Astrocyte of the hippocampus (primary cell): ENCODE measurements around the gene TRIM14.
"Not testable (repeated sequence)": the region's sequence is repeated elsewhere in the genome, so short reads cannot be mapped to it uniquely, and the experiment has no call there.

Source experiments
- DNase-seq: peaks from one replicate; pipeline ENCODE4 v3.0.0; 2011; ENCODE audit warnings: low read depth, low spot score

TRIM14 gene

DNA sequence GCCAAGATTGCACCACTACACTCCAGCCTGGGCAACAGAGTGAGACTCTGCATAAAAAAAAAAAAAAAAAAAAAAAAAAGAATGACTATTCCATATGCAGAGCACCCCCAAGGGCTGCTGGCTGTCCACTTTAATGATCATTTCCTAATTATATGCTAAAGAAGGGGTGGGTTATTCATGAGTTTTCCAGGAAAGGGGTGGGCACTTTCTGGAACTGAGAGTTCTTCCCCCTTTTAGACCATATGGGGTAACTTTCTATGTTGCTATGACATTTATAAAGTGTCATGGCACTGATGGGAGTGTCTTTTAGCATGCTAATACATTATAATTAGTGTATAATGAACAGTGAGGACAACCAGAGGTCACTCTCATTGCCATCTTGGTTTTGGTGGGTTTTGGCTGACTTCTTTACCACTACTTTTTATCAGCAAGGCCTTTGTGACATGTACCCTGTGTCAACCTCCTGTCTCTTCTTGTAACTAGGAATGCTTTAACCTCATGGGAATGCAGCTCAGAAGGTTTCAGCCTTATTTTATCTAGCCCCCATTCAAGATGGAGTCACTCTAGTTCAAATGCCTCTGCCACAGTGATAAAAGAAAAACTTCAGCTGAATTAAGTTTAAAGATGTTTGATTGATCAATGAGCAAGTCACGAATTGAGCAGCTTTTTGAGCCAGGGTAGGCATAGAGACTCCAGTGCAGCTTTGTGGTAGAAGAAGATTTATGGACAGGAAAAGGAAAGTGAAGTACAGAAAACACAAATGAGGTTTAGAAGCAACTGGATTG is 69.5 kb downstream of the TRIM14 start:
- DNase-seq, result no peak

DNA sequence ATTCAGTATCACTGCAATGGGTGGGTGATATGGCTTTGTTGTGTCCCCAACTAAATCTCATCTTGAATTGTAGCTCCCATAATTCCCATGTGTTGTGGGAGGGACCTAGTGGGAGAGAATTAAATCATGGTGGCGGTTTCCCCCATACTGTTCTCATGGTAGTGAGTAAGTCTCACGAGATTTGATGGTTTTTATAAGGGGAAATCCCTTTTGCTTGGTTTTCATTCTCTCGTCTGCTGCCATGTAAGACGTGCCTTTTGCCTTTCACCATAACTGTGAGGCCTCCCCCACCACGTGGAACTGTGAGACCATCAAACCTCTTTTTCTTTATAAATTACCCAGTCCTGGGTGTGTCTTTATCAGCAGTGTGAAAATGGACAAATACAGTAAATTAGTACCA is 72.0 kb downstream of the TRIM14 start:
- DNase-seq, result no peak

DNA sequence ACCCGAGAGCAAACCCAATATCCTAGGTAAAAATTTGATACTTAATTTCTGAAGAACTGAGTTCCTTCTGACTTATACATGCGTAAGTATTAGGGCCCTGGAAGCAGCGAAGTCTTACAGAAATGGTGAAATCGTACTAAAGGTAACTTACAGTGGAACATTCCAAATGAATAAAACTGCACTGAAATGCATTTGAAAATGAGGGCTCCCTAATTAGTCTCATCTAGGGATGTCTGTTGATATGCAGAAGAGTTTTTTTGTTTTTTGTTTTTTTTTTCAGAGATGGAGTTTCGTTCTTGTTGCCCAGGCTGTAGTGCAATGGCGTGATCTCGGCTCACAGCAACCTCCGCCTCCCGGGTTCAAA is 72.9 kb downstream of the TRIM14 start:
- DNase-seq, result no peak

DNA sequence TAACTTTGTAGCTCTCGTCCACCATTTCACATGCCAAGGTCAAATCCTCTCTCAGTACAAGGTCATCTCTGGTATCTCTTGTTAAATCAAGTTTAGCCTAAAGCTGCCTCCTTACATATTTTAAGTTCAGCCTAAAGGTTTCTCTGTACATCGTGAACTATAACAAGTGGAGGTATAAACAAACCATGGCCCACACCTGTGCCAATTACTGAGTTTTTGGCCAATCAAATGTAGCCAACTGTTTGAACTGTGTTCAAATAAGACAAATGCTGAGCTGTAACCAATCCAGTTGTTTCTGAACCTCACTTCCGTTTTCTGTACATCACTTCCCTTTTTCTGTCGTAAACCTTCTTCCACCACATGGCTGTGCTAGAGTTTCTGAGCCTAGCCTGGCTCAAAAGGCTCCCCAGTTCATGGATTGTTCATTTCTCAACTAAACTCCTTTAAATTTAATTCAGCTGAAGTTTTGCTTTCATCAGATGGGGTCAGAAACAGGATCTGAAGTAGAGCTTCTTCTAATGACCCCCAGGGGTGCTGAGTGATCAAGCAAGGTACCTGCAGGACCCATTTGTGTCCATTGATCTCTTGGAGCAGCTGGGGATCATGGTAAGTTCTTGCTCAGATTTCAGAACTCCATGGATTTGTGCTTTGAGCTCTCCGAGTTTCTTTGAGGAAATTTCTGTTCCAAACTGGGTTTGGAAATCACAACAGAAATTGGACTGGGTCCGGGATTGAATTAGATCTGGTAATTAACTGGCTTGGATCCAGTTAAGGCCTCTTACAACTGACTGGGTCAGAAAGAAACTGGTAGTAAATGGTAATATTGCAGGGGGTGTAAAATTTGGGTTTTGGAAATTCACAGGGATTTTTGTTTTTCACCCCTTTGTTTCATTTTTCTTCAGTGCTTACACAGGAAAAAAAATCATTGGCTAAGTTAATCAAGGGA is 73.5 kb downstream of the TRIM14 start:
- DNase-seq, result no peak

DNA sequence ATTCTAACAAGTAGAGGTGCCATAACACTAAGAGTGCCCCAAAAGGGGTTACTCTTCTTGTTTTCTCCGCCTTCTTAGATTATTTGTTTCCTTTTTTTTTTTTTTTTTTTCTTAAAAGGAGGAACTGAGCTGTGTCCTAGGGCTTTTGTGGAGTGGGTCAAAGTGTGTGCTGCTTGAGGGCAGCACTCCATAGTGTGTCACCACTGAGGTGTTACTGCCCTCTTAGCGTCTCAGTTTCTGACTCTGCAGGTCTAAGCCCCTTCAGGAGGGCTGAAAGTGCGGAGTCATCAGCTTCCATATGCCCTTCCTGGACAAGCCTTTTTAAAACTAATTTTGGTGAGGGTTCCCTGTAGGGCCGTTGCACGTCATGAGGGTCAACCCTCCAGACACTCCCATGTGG is 75.1 kb downstream of the TRIM14 start:
- no peak for DNase-seq

DNA sequence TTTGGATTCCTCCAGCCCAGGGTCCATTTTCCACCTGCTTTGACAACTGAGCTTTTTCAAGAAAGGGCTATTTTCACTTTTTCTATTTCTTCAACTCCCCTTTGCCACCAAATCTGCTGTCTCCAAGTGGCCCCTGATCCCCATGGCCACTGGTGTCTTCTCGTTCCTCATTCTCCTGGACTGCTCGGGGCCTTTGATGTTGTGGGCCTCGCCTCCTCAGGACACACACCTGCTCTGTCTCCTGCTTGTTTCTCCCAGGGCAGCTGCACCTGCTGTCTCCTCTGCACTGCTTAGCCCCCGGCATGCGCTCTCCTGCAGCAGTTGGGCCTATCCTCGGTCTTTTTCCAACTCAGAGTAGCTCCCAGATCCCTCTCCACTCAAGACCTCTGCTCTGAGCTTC is 78.8 kb downstream of the TRIM14 start:
- DNase-seq, result no peak

DNA sequence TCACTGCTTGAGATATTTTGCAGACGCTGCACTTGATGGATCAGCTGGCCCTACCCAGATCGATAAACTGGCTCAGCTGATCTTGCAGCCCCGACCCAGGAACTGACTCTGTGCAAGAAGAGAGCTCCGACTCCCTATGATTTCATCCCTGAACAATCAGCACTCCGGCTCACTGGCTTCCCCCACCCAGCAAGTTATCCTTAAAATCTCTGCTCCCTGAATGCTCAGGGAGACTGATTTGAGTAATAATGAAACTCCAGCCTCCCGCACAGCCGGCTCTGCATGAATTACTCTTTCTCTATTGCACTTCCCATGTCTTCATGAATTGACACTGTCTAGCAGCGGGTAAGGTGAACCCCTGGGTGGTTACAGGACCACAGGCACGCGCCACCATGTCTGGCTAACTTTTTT is 79.4 kb downstream of the TRIM14 start:
- peak; percentile 14 for DNase-seq

DNA sequence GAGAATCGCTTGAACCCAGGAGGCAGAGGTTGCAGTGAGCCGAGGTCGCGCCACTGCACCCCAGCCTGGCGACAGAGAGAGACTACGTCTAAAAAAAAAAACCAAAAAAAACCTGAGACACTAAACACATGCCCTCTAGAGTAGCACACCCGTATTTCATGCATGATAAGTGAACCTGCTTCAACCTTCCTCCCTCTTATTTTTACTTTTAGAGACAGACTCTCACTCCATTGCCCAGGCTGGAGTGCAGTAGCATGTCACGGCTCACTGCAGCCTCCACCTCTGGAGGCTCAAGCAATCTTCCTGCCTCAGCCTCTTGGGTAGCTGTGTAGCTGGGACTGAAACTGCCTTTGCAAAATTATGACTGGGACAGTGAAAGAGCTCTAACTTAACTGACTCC is 80.1 kb downstream of the TRIM14 start:
- DNase-seq, result no peak

DNA sequence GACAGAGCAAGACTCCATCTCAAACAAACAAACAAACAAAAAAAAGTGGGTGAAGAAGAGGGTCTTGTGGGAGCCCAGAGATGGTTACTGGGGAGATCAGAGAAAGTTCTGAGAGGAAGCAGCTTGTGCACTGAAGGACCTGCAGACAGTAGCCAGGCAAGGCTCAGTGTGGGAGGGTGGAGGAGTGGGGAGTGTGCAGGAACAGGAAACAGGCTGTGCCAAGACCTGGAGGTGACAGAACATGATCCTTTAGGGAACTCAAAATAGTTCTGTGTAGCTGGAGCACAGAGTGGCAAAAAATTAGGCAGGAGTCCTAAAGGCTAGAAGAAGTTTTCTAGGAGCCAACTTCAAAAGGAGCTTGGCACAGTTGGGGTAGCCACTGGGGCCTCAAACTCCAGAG is 81.7 kb downstream of the TRIM14 start:
- no peak for DNase-seq

DNA sequence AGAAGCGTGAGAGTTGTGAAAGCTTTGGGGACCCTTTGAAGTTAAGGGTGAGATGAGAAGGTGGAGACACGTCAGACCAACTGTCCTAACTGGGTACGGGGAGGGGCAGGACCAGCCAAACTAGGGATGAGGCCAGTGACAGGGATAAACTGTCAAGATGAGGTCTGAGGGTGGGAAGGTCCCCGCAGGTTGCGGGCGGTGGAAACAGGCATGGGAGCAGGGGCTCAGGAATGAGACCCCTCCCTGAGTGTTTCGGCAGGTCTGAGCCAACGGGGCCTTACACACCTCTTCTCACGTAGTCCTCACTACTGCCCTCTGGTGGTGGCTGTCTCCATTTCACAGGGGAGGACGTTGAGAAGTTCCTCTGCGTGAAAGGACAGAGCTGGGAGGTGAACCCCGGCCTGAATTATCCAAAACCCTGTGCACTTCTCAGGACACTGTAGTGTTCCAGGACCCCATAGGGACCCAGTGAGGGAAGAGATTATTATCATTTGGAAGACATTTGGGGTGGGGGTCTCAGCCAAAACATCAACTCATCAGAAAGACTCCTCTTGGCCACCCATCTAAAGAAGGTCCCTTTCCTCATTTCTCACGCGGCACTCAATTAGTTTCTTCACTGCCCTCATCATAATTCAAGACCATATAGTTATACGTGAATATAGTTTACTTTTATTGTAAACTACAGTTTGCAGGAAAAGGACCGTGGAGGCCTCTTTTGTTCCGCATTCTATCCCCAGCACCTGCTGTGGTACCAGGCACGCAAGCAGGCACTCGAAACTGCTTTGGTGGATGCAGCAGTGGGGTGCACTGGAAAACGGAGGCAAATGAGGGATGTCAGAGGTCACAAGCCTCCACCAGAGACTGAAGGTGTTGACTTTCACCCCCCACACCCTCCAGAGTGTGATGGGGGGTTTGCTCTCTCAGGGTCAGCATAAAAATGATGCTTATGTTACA is 84.2 kb downstream of the TRIM14 start:
- DNase-seq, result peak; percentile 75

DNA sequence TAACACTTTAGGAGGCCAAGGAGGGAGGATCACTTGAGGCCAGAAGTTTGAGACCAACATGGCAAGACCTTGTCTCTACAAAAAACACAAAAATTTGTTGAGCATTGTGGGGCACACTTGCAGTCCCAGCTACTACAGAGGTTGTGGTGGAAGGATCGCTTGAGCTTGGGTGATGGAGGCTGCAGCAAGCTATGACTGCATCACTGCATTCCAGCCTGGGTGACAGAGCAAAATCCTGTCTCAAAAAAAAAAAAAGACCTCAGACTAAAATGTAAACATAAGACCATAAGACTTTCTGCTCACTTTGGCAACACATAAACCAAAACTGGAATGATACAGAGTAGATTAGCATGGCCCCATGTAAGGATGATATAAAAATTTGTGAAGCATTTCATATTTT is 87.1 kb downstream of the TRIM14 start:
- DNase-seq, result peak; percentile 34

DNA sequence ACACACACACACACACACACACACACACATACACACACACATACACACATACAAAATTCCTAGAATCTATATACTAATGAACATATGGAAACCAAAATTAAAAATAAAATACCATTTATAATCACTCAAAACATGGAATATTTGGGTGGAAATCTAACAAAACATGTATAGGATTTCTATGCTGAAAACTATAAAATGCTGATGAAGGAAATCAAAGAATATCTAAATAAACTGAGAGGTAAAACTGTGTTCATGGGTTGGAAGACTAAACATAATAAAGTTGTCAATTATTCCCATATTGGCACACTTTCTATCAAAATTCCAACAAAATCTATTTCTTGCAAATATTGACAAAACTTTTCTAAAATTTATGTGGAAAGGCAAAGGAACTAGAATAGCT is 87.9 kb downstream of the TRIM14 start:
- no peak for DNase-seq

DNA sequence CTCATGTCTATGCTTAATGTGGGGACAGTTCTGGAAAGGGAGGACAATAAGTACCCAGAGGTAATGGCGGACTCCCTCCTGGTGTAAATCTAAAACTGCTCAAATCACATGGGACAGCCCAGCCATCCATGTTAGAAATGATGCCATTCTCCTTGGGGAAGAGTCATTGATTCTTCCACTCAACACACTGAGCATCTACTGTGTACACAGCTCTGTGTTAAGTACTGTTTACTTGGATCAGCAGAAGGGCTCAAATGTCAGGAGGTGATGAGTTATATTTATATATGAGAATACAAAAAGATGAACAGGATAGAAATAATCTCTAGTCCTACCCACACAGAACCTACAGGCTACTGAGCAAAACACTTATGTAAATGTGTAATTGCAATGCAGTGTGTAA is 94.3 kb downstream of the TRIM14 start:
- no peak for DNase-seq

DNA sequence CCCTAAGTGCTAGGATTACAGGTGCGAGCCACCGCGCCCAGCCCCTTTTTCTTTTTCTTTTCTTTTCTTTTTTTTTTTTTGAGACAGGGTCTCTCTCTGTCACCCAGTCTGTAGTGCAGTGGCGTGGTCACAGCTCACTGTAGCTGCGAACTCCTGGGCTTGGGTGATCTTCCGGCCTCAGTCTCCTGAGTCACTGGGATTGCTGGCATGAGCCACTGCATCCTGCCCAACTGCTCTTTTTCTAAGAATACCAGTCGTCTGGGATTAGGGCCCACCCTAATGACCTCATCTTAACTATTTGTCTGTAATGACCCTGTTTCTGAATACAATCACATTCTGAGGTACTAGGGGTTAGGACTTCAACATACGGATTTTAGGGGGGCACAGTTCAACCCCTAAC is 96.6 kb downstream of the TRIM14 start:
- DNase-seq, result peak; percentile 55

DNA sequence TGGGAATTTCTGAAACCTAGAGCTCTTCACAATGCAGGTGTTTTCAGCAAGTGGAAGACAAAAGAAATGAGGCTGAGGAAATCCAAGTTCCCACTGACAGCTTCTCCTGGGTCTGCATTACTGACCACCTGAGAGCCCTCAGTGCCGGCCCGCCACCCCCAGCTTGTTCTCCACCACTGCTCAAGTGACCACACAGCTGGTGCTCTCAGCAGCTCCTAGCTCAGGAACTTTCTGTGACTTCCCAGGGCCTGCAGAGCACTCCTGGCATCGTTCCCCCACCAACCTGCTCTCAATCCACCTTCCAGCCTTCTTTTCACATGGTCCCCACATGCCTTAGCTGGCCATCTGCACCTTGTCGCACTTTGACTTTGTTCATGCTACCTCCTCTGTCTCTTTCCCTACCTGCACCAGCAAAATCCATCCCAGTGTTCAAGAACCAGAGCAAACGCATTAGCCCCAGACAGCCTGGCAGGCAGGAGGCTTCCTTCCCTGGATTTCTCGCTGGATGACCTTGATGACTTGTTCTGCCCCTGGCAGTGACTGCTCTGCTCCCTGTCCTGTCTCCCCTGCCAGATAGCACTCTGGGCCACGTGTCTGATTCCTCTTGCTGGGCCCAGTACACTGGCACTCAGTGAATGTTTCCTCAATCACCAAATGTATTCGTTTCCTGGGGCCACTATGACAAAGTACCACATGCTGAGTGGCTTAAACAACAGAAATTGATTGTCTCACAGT is 97.5 kb downstream of the TRIM14 start:
- no peak for DNase-seq

DNA sequence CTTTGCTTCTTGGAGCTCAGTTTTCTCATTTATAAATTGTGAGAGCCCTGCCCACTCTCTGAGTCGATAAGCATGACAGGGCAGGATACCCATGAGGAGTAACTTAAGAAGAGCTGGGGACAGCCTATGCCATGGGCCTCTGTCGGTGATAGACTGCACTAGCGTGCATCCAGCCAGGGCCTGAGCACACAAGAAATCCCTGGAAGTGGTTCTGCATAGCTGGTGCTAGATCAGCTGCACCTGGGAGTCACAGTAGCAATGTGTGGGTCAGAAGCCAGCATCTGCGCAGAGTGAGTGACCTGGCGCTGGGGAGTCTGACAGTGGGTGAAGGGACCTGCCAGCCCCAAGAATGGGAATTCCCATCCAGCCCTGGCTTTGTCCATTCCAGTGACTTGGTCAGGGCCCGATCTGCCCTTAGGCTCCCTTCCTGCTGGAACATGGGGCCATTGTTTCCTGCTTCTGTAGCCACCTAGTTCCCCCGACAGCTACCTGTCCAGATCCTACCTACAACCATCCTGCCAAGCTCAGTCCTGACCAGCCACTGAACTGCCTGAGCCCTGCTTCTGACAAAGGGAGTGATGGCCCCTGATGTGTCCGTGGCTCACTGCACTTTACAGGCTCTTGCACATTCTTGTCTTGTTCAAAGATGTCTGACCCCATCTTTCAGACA is 98.4 kb downstream of the TRIM14 start:
- DNase-seq, result no peak

DNA sequence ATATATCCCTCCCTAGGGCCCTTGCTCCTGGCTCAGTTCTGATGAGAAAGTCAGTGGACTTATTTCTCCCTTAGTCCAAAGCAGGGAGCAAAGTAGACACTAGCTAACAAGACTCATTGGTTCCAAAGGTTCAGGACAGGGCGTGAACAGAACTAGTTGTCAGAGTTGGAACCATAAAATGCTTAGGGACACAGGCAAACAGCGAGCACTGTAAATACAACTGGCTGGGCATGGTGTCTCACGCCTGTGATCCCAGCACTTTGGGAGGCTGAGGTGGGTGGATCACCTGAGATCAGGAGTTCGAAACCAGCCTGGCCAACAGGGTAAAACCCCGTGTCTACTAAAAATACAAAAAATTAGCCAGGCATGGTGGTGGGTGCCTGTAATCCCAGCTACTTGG is 99.2 kb downstream of the TRIM14 start:
- DNase-seq, result not testable (repeated sequence)
